Activated T-cell treated with anti-CD3 and anti-CD28 coated beads for 48 hours (primary cell): ENCODE measurements around the gene ERICH4.

Source experiments
- DNase-seq: peaks from one replicate; pipeline ENCODE4 v3.0.0-alpha.2; 2020; ENCODE audit warnings: low read depth

Gene ERICH4

GRCh38 chr19:41414461-41414860 lies 28.5 kb upstream of the ERICH4 start:
- DNase-seq = no peak

- DNase-seq = no peak
Measured at GRCh38 chr19:41415154-41415571, 27.8 kb upstream of the ERICH4 start.

- no peak for DNase-seq
Measured at GRCh38 chr19:41416194-41416674, 26.7 kb upstream of the ERICH4 start.

GRCh38 chr19:41420101-41420880 lies 22.7 kb upstream of the ERICH4 start:
- DNase-seq = no peak

- DNase-seq = no peak
Measured at GRCh38 chr19:41421314-41421713, 21.6 kb upstream of the ERICH4 start.

GRCh38 chr19:41421973-41422372 lies 21.0 kb upstream of the ERICH4 start:
- no peak for DNase-seq

- no peak for DNase-seq
Measured at GRCh38 chr19:41422456-41422855, 20.5 kb upstream of the ERICH4 start.

GRCh38 chr19:41422955-41423354 lies 20.0 kb upstream of the ERICH4 start:
- no peak for DNase-seq

GRCh38 chr19:41424335-41425173 lies 18.4 kb upstream of the ERICH4 start:
- no peak for DNase-seq

GRCh38 chr19:41425174-41426115 lies 17.5 kb upstream of the ERICH4 start:
- DNase-seq = no peak

- no peak for DNase-seq
Measured at GRCh38 chr19:41426116-41426841, 16.7 kb upstream of the ERICH4 start.

GRCh38 chr19:41426952-41427646 lies 15.9 kb upstream of the ERICH4 start, which contains the start of gene B3GNT8:
TSS of gene B3GNT8 (minus strand) at chr19:41427374. CDS start at chr19:41426778, 596 bp downstream.
- DNase-seq = peak; percentile 47

GRCh38 chr19:41427647-41428480 lies 15.1 kb upstream of the ERICH4 start:
- DNase-seq = peak; percentile 13

GRCh38 chr19:41428481-41428859 lies 14.5 kb upstream of the ERICH4 start:
- no peak for DNase-seq

GRCh38 chr19:41430922-41431321 lies 12.0 kb upstream of the ERICH4 start:
- DNase-seq = no peak

GRCh38 chr19:41431426-41432386 lies 11.2 kb upstream of the ERICH4 start:
- no peak for DNase-seq

GRCh38 chr19:41433171-41433570 lies 9.8 kb upstream of the ERICH4 start:
- no peak for DNase-seq

GRCh38 chr19:41434450-41434849 lies 8.5 kb upstream of the ERICH4 start:
- DNase-seq = no peak
